ENCODE measurements around the gene PLCH1. TPM values are rescaled to one million over a fixed set of nuclear protein-coding genes. Genes with fewer than 3 reads are reported as not detected.

The PLCH1 gene
- polyA plus RNA-seq, 1 donor (not counting 4 experiments of a cell fraction or from before 2014, with no cell fraction given), result 0.05 TPM

DNA sequence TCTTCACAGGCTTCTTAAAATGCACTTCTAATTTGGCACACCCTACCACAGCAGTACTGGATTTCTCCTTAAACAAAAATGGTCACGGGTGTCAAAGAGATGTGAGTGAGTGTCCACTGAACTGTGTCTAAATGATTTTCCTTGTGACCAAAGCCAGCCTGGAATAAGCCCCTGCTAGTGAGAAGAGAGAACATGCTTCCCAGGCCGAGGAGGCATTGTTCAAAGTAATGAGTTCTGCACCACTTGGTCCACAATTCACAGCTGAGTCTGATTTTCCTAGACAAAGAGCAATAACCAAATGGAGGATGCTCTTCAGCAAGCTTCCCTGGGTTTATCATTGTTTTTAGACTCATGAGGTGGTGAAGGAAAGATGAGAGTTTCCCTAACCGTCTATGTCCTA is 3.8 kb downstream of the PLCH1 start:
- H3K9ac ChIP-seq (ENCODE audit: control insufficient read depth, extremely low read depth, insufficient read depth, low read length), result no peak overlapping the region
- peaks cover 13% of the 10 kb centered on the region for H3K4me1 ChIP-seq (ENCODE audit: control insufficient read depth, extremely low read depth, insufficient read depth, low read length)
- DNase-seq (ENCODE audit: low read depth, low spot score) (no peak), FAIRE-seq (no peak)
- TF ChIP-seq, protein P1, sequence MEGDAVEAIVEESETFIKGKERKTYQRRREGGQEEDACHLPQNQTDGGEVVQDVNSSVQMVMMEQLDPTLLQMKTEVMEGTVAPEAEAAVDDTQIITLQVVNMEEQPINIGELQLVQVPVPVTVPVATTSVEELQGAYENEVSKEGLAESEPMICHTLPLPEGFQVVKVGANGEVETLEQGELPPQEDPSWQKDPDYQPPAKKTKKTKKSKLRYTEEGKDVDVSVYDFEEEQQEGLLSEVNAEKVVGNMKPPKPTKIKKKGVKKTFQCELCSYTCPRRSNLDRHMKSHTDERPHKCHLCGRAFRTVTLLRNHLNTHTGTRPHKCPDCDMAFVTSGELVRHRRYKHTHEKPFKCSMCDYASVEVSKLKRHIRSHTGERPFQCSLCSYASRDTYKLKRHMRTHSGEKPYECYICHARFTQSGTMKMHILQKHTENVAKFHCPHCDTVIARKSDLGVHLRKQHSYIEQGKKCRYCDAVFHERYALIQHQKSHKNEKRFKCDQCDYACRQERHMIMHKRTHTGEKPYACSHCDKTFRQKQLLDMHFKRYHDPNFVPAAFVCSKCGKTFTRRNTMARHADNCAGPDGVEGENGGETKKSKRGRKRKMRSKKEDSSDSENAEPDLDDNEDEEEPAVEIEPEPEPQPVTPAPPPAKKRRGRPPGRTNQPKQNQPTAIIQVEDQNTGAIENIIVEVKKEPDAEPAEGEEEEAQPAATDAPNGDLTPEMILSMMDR (optimal IDR thresholded peaks at IDR 0.05 in 1 of 3, IDR thresholded peaks at IDR 0.05 in 1 of 3, conservative IDR thresholded peaks at IDR 0.05 in 1 of 3; ENCODE audit: extremely low read depth in 1 of 3, insufficient read depth in 2 of 3, low read length in 3 of 3), result no peak
- TF ChIP-seq EZH2 (IDR thresholded peaks at IDR 0.05; ENCODE audit: low read length), result no peak
- H2AFZ ChIP-seq (ENCODE audit: control insufficient read depth, low read length), result no peak overlapping the region
- peaks cover 34% of the 10 kb centered on the region for H3K27me3 ChIP-seq (ENCODE audit: control insufficient read depth, extremely low read depth, insufficient read depth, low read length)
- no peaks in the 10 kb centered on the region for H4K20me1 ChIP-seq (ENCODE audit: control insufficient read depth, extremely low read depth, insufficient read depth, low read length)
- no peak overlapping the region for H3K27ac ChIP-seq (ENCODE audit: control insufficient read depth, insufficient read depth, low read length)
- H3K9me3 ChIP-seq (ENCODE audit: control insufficient read depth, low read depth, low read length), result no peaks in the 10 kb centered on the region
- dilution Hi-C loops (cut with MboI; ENCODE audit: extremely low pct_ligation_motif_present, low sequenced_read_pairs), result no loop called here
- no peak overlapping the region for H3K4me2 ChIP-seq (ENCODE audit: control insufficient read depth, extremely low read depth, insufficient read depth, low read depth, low read length)
- H3K36me3 ChIP-seq (ENCODE audit: control insufficient read depth in 2 of 2, extremely low read depth in 1 of 2, insufficient read depth in 2 of 2, low read length in 2 of 2), result no peaks in the 10 kb centered on the region
- no peak overlapping the region for H3K4me3 ChIP-seq (ENCODE audit: control insufficient read depth in 2 of 3, extremely low read depth in 1 of 3, insufficient read depth in 2 of 3, low read depth in 1 of 3, low read length in 3 of 3)
- H3K79me2 ChIP-seq (ENCODE audit: control insufficient read depth, insufficient read depth, low read length), result no peaks in the 10 kb centered on the region
- H3K9me1 ChIP-seq (ENCODE audit: control insufficient read depth, extremely low read depth, insufficient read depth, low read length), result no peaks in the 10 kb centered on the region

- FAIRE-seq (no peak), DNase-seq (ENCODE audit: low read depth, low spot score) (no peak)
- H4K20me1 ChIP-seq (ENCODE audit: control insufficient read depth, extremely low read depth, insufficient read depth, low read length), result no peaks in the 10 kb centered on the region
- no peaks in the 10 kb centered on the region for H3K9me1 ChIP-seq (ENCODE audit: control insufficient read depth, extremely low read depth, insufficient read depth, low read length)
- dilution Hi-C loops (cut with MboI; ENCODE audit: extremely low pct_ligation_motif_present, low sequenced_read_pairs), result no loop called here
- H3K4me1 ChIP-seq (ENCODE audit: control insufficient read depth, extremely low read depth, insufficient read depth, low read length), result no peaks in the 10 kb centered on the region
- no peak overlapping the region for H2AFZ ChIP-seq (ENCODE audit: control insufficient read depth, low read length)
- H3K4me2 ChIP-seq (ENCODE audit: control insufficient read depth, extremely low read depth, insufficient read depth, low read depth, low read length), result no peak overlapping the region
- TF ChIP-seq, protein P1 (optimal IDR thresholded peaks at IDR 0.05 in 1 of 3, IDR thresholded peaks at IDR 0.05 in 1 of 3, conservative IDR thresholded peaks at IDR 0.05 in 1 of 3; ENCODE audit: extremely low read depth in 1 of 3, insufficient read depth in 2 of 3, low read length in 3 of 3), result no peak
- TF ChIP-seq EZH2 (IDR thresholded peaks at IDR 0.05; ENCODE audit: low read length), result no peak
- no peaks in the 10 kb centered on the region for H3K9me3 ChIP-seq (ENCODE audit: control insufficient read depth, low read depth, low read length)
- no peak overlapping the region for H3K27ac ChIP-seq (ENCODE audit: control insufficient read depth, insufficient read depth, low read length)
- H3K36me3 ChIP-seq (ENCODE audit: control insufficient read depth in 2 of 2, extremely low read depth in 1 of 2, insufficient read depth in 2 of 2, low read length in 2 of 2), result no peaks in the 10 kb centered on the region
- H3K27me3 ChIP-seq (ENCODE audit: control insufficient read depth, extremely low read depth, insufficient read depth, low read length), result peaks cover 16% of the 10 kb centered on the region
- H3K4me3 ChIP-seq (ENCODE audit: control insufficient read depth in 2 of 3, extremely low read depth in 1 of 3, insufficient read depth in 2 of 3, low read depth in 1 of 3, low read length in 3 of 3), result no peak overlapping the region
- H3K79me2 ChIP-seq (ENCODE audit: control insufficient read depth, insufficient read depth, low read length), result no peaks in the 10 kb centered on the region
- H3K9ac ChIP-seq (ENCODE audit: control insufficient read depth, extremely low read depth, insufficient read depth, low read length), result no peak overlapping the region
Measured at GRCh38 chr3:155739154-155739553, 5.7 kb downstream of the PLCH1 start.
